HL-60/S4 treated with retinoic acid at 250 ng/mL for 4 days and 3 days (cell line): Measurements from ENCODE around the gene TUBB1.
"Not testable (repeated sequence)": the region's sequence is repeated elsewhere in the genome, so short reads cannot be mapped to it uniquely, and the experiment has no call there.

Experiments
- in situ Hi-C: fragments of 300-500 bp; cut with MboI; formaldehyde crosslinking; loops from 2 replicates; pipeline ENCODE4 v1.7.0; 2022; ENCODE audit warnings: low sequenced_read_pairs

TUBB1 gene

DNA sequence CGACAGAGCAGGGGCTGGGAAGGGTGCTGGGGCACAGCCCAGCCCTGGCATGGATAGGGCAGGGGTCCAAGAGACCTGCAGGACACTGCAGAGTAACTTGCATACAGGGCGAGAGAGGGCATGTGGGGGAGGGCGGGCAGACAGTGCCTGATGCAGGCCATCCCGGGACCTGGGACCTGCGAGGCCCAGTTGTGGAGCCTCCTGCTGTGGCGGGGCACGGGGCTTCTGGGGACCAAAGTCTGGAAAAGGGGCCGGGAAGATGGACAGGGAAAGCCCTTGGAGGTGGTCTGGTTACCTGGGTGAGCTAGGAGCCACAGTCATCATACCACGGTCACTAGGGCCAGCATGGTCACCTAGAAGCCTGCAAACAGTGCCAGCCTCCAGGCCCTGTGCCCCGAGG lies 412 bp upstream of the TUBB1 start:
- in situ Hi-C loops: no loop called here

DNA sequence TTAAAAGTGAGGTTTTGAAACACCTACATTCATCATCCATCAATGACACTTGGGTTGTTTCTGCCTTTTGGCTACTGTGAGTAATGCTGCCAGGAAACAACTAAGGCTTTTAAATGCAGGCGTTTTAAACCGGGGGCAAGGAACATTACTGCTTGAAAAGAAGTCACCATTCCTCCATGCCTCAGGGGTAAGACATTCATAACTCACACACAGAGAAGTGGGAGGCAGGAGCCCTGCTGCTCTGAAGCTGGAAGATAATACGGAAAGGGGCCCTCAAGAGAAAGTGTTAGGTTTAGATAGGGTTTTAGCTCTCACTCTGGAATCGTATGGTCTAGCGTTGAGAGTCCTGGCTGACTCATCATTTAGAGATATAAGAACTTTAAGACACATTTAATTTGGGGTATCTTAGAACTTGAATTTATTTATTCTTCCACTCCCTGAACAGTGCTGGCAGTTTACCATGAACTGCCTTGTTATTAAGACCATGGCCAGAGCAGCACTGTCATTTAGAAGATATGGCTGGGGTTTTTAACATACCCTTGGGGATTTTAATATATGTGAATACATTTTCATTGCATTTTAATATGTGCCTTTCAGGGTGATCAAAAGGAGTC lies 1.8 kb downstream of the TUBB1 start:
- in situ Hi-C loops: no loop called here

GRCh38 chr20:59022754-59023153 lies 3.5 kb downstream of the TUBB1 start:
- in situ Hi-C loops: no loop called here

DNA sequence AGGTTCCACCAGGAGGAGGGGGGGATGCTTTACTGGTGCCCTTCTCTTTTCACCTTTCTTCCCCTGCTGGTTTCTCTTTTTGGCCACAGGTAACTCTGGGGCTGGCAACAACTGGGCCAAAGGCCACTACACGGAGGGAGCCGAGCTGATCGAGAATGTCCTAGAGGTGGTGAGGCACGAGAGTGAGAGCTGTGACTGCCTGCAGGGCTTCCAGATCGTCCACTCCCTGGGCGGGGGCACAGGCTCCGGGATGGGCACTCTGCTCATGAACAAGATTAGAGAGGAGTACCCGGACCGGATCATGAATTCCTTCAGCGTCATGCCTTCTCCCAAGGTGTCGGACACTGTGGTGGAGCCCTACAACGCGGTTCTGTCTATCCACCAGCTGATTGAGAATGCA lies 4.4 kb downstream of the TUBB1 start:
- in situ Hi-C loops: no loop called here

DNA sequence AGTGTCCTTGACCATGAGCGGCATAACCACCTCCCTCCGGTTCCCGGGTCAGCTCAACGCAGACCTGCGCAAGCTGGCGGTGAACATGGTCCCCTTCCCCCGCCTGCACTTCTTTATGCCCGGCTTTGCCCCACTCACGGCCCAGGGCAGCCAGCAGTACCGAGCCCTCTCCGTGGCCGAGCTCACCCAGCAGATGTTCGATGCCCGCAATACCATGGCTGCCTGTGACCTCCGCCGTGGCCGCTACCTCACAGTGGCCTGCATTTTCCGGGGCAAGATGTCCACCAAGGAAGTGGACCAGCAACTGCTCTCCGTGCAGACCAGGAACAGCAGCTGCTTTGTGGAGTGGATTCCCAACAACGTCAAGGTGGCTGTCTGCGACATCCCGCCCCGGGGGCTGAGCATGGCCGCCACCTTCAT lies 4.9 kb downstream of the TUBB1 start:
- in situ Hi-C loops: no loop called here

DNA sequence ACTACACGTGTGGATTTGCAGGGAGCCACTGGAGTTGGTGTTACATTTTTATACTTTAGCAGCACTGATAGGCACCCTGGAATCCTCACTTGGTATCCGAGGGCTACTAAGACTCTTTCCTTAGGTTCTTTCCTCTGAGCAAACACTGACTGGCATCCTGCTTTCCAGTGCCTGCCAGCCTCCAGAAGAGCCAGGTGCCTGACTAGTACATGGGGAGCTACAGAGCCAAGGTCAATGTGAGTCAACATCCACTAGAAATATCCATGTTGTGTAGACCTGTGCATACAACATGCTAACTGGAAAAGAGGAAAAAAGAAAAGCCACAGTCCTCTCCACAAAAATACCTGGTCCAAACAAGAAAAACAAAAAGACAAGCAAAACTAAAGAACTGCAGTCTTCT lies 5.9 kb downstream of the TUBB1 start:
- in situ Hi-C loops: no loop called here

DNA sequence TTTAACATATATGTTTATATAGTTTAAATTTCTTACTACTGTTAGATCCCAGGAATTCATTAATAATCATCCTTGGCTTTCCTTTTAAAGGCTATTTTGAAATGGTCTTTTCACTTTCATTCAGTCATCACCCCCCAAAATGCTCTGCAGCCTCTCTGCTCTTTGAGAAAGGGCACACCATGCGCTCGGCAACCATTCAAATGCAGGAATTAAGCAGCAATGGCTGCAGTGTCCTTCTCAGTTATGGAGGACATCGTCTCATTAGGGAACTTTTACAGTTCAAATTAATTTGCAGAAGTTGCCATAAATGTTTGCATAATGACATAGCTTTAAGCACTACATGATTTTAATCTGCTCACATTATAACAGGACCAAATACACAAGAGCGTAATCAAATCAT lies 6.3 kb downstream of the TUBB1 start:
- in situ Hi-C loops: no loop called here

DNA sequence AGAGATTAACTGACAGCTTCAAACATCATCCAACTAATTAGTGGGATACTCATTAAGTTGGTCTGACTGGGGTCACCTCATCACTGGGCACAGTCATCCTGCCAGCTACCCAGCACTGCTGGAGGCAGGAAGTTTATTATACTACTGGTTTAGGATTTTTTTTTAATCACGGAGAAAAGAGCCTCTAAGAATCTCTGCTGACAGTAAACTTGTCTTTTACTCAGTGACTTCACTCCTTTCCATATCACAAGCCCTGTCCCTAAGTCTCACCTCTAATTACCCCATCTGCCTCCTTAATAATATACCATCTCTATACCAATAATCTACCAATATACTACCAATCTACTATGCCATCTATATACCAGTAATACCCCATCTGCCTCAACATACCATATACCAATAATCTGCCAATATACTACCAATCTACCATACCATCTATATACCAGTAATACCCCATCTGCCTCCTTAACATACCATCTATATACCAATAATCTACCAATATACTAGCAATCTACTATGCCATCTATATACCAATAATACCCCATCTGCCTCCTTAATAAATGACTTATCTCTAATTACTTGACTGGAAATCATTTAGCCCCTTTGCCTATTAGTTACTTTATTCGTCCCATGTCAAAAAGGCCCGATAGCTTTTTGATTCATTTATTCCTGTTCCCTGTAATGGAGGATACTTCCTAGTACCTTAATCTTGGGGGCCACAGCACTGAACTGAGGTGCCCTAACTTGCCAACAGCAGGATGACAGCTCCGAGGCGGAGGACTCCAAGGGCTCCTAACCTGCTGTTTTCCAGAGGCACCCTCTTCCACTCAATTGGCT lies 7.9 kb downstream of the TUBB1 start:
- in situ Hi-C loops: no loop called here

GRCh38 chr20:59027741-59028320 lies 8.6 kb downstream of the TUBB1 start:
- in situ Hi-C loops: no loop called here

- in situ Hi-C loops: no loop called here
Observed at GRCh38 chr20:59028812-59029211, 9.6 kb downstream of the TUBB1 start.

DNA sequence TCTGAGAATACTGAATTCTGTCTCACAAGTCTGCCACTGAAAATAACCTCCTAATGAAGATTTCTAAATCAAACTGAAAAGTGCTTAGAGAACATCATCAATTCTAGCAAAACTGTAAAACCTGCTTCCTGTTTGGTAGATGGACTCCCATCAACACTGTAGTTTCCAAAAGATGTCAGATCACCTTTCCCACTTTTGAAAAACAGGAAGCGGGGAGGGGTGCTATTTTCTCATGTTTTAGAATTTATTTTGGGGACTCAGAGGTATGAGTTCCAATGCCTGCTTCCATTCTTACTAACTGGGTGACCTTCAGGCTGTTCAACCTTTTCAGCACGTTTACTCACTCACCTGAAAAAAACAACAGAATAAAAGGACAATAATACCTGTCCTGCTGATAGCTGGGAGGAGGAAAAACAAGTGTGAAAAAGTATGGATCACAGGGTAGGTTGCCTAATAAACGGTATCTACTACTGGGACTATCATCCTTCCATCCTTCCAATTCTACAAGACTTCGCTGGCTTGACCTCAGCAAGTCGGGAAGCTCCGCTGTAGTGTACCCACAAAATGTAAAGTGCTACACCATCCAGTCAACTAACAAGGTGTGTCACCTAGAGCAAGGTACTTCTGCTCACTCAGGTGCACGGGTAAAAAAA lies 11.8 kb downstream of the TUBB1 start:
- in situ Hi-C loops: no loop called here

- in situ Hi-C loops: no loop called here
Observed at GRCh38 chr20:59031564-59032022, 12.4 kb downstream of the TUBB1 start.

- in situ Hi-C loops: no loop called here
Observed at GRCh38 chr20:59032023-59032712, 12.9 kb downstream of the TUBB1 start, which contains the start of gene ATP5F1E. Gene ATP5F1E (minus strand): TSS chr20:59032335. CDS start chr20:59032251, 84 bp downstream.

GRCh38 chr20:59032713-59033059 lies 13.5 kb downstream of the TUBB1 start:
- in situ Hi-C loops: no loop called here

- in situ Hi-C loops: no loop called here
Observed at GRCh38 chr20:59033093-59033492, 13.9 kb downstream of the TUBB1 start.

DNA sequence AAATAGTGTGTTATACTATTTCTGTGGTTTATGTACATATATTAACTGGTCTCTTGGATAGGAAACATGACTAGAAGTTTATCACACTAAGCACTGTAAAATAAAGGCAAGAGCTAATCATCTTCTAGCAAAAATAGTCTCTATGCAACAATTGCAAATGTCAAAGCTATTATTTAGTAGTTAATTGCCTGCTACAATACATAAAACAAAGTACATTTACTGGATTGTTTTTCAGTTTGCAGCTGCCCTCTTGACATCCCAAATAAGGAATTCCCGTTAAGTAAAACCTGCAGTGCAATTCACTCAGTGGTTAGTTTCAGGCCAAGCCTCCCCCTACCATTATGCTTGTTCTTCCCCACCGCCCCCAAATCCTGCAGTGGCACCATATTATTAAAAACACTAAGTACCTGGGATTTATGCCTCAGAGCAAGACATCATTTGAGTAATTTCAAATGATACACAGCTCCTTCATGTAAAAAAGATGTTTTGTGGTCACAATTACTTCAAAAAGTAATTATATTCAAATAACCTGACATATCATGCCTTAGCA lies 14.5 kb downstream of the TUBB1 start:
- in situ Hi-C loops: no loop called here

GRCh38 chr20:59035381-59035780 lies 16.2 kb downstream of the TUBB1 start:
- in situ Hi-C loops: no loop called here

DNA sequence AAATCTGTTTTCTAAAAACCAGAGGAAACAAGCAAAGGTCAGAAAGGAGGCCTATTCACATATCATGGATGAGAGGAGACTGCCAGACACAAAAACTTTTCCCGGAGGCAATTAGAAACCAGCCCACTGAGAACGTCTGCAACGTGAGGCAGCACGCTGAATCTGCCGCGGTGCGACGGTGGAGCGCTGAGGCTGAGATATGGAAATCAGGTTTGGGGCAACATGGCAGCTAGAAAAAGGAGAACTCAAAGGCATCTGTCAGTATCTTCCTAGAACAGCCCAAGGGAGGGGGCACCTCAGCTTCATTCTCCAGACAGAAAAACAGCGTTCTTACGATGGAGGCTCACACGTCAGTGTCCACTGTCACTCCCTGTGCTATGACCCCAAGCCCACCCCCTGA lies 18.2 kb downstream of the TUBB1 start:
- in situ Hi-C loops: no loop called here

DNA sequence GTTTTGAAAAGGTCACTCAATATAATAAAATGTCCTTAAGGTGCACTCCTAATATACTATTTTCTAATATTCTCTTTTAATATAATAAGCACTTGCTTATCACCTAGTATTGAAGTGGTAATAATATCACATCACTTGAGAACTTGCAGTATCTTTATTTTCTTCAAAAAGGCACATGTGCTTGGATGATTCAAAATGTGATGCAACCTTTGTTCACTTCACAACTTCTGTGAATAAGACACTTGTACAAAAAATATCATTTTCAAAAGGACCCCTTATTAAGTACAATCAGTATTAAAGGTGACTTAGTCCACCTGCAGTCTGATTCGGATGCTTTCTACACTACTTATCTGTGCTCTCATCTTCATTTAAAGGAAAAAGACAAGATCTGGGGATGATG lies 20.0 kb downstream of the TUBB1 start:
- in situ Hi-C loops: no loop called here

DNA sequence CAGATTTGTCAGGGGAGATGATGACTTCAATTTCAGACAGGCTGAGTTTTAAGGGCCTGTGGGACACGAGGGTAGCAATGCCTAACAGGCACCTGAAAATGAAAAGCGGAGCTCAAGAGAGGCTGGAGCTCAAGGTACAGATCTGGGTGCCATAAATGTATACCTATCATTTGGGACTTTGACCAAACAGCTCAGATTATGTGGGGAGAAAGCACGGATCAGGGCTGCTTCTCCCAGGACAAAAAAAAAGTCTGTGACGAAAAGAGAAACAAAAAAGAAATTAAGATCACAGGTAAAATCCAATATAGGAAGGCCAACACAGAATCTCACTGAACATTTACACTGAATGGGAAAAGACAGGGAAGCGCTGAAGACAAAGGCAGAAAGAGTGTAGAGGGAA lies 21.4 kb downstream of the TUBB1 start:
- in situ Hi-C loops: no loop called here

- in situ Hi-C loops: not testable (repeated sequence)
Observed at GRCh38 chr20:59041487-59041886, 22.3 kb downstream of the TUBB1 start.
